Vagina (tissue), 2 donors: Measurements from ENCODE around the gene FAM118B.

Experiments
- CTCF ChIP-seq, 3 experiments: fragments of 450-650 bp in 2 of 3; fragments of 200-600 bp in 1 of 3; sonication (generic) in 1 of 3; IDR thresholded peaks; one replicate each; pipeline ENCODE4 v1.5.1; 2017 to 2019; ENCODE audit warnings: antibody characterized with exemption in 3 of 3, mild to moderate bottlenecking in 2 of 3, moderate library complexity in 2 of 3
- POLR2A ChIP-seq, 2 donors: fragments of 450-650 bp; IDR thresholded peaks; one replicate each; pipeline ENCODE4 v1.6.1; 2017; ENCODE audit warnings: antibody characterized with exemption in 2 of 2, mild to moderate bottlenecking in 2 of 2, moderate library complexity in 2 of 2

- no peak for TF ChIP-seq CTCF (IDR thresholded peaks at IDR 0.05)
- TF ChIP-seq POLR2A (IDR thresholded peaks at IDR 0.05), result no peak
Observed at GRCh38 chr11:126190792-126191191, 20.8 kb upstream of the FAM118B start.
